ENCODE results near the gene SYCN.

The SYCN gene

GRCh38 chr19:39155114-39155700 lies 48.9 kb downstream of the SYCN start:
- Mint-ChIP-seq H3K4me3 (no peak overlapping the region), H3K27ac (no peak overlapping the region), H3K27me3 (no peaks in the 10 kb centered on the region), H3K9me3 (no peaks in the 10 kb centered on the region), H3K36me3 (peaks cover 2 to 10% of the 10 kb centered on the region in 2 donors), H3K4me1 (peaks cover 16 to 21% of the 10 kb centered on the region in 2 donors)
- ATAC-seq (replicated peaks) (no peak), DNase-seq (no peak)

- Mint-ChIP-seq H3K9me3 (no peaks in the 10 kb centered on the region), H3K4me3 (no peak overlapping the region), H3K27me3 (no peaks in the 10 kb centered on the region), H3K4me1 (peaks cover 16 to 20% of the 10 kb centered on the region in 2 donors), H3K36me3 (peaks cover 2 to 10% of the 10 kb centered on the region in 2 donors), H3K27ac (no peak overlapping the region)
- no peak for DNase-seq
- ATAC-seq (replicated peaks): no peak
Observed at GRCh38 chr19:39154629-39155100, 49.4 kb downstream of the SYCN start.

- Mint-ChIP-seq H3K36me3 (peaks cover 2 to 9% of the 10 kb centered on the region in 2 donors), H3K27ac (no peak overlapping the region), H3K4me3 (no peak overlapping the region), H3K27me3 (no peaks in the 10 kb centered on the region), H3K9me3 (no peaks in the 10 kb centered on the region), H3K4me1 (peaks cover 15 to 16% of the 10 kb centered on the region in 2 donors)
- DNase-seq (no peak), ATAC-seq (replicated peaks) (no peak)
Observed at GRCh38 chr19:39154100-39154628, 49.9 kb downstream of the SYCN start.

All from stimulated activated naive B cell treated with anti-CD40 and anti-IgM and Interleukin-4, amounts not matched to agents 10 μg/mL and 1 μg/mL and 100 μg/mL, for 72 hours (primary cell).